Kidney epithelial cell (primary cell): ENCODE data around the gene NPHP1. TPM values are rescaled to one million over a fixed set of nuclear protein-coding genes. Genes with fewer than 3 reads are reported as not detected.
"Not testable (repeated sequence)": the region's sequence is repeated elsewhere in the genome, so short reads cannot be mapped to it uniquely, and the experiment has no call there.

Experiments used
- DNase-seq: peaks from one replicate; pipeline ENCODE4 v3.0.0-alpha.2; 2010; ENCODE audit warnings: low read depth
- H3K27me3 ChIP-seq: 2 replicates; pipeline ENCODE4 v1.6.0; 2011; ENCODE audit warnings: low read length; ENCODE audit not compliant: control insufficient read depth, insufficient read depth
- H3K36me3 ChIP-seq: 2 replicates; pipeline ENCODE4 v1.5.1; 2011; ENCODE audit warnings: low read length; ENCODE audit not compliant: control insufficient read depth, insufficient read depth
- H3K4me3 ChIP-seq: 2 replicates; pipeline ENCODE4 v1.5.1; 2011; ENCODE audit warnings: low read depth, mild to moderate bottlenecking, control low read depth, low read length
- total RNA-seq: library from RNA; depleted of rRNA; stranded (reverse); fragments of >200 nt; gene quantifications from 2 replicates; pipeline ENCODE4 v1.2.3, GENCODE V29; 2015
- TF ChIP-seq, protein P1 (sequence below): IDR thresholded peaks from 2 replicates; pipeline ENCODE4 v1.5.1; 2011; ENCODE audit warnings: mild to moderate bottlenecking, moderate library complexity, low read length, control low read depth, inconsistent platforms; ENCODE audit not compliant: insufficient read depth, poor library complexity, severe bottlenecking

NPHP1 gene
- total RNA-seq, 1 donor from 2014 or later, result 2.5 TPM

GRCh38 chr2:110114831-110115255 is 90.0 kb downstream of the NPHP1 start:
- H3K27me3 ChIP-seq, result no peaks in the 10 kb centered on the region
- no peak for DNase-seq
- H3K36me3 ChIP-seq, result no peaks in the 10 kb centered on the region
- H3K4me3 ChIP-seq, result peak overlapping the region; percentile 72
- TF ChIP-seq, protein P1, sequence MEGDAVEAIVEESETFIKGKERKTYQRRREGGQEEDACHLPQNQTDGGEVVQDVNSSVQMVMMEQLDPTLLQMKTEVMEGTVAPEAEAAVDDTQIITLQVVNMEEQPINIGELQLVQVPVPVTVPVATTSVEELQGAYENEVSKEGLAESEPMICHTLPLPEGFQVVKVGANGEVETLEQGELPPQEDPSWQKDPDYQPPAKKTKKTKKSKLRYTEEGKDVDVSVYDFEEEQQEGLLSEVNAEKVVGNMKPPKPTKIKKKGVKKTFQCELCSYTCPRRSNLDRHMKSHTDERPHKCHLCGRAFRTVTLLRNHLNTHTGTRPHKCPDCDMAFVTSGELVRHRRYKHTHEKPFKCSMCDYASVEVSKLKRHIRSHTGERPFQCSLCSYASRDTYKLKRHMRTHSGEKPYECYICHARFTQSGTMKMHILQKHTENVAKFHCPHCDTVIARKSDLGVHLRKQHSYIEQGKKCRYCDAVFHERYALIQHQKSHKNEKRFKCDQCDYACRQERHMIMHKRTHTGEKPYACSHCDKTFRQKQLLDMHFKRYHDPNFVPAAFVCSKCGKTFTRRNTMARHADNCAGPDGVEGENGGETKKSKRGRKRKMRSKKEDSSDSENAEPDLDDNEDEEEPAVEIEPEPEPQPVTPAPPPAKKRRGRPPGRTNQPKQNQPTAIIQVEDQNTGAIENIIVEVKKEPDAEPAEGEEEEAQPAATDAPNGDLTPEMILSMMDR, result no peak

- TF ChIP-seq, protein P1, result peak; percentile 39
- DNase-seq, result no peak
- Histone ChIP-seq H3K36me3 (no peaks in the 10 kb centered on the region), H3K4me3 (peak overlapping the region; percentile 72), H3K27me3 (no peaks in the 10 kb centered on the region)
Measured at GRCh38 chr2:110113961-110114591, 90.7 kb downstream of the NPHP1 start.

- DNase-seq, H3K4me3 ChIP-seq, H3K36me3 ChIP-seq, H3K27me3 ChIP-seq: not testable (repeated sequence)
Measured at GRCh38 chr2:110108291-110108690, 96.5 kb downstream of the NPHP1 start.

GRCh38 chr2:110107092-110108079 is 97.4 kb downstream of the NPHP1 start:
- H3K4me3 ChIP-seq, result no peak overlapping the region
- TF ChIP-seq, protein P1, result no peak

GRCh38 chr2:110106642-110107041 is 98.2 kb downstream of the NPHP1 start:
- DNase-seq, result no peak
- no peak overlapping the region for H3K4me3 ChIP-seq

More at GRCh38 chr2:110107092-110108079, 97.4 kb downstream of the NPHP1 start:
- no peaks in the 10 kb centered on the region for H3K36me3 ChIP-seq
- DNase-seq, result no peak
- H3K27me3 ChIP-seq, result no peaks in the 10 kb centered on the region

More at GRCh38 chr2:110106642-110107041, 98.2 kb downstream of the NPHP1 start:
- H3K36me3 ChIP-seq, result no peaks in the 10 kb centered on the region
- H3K27me3 ChIP-seq, result no peaks in the 10 kb centered on the region
- TF ChIP-seq, protein P1, result no peak
